Left hindlimb (tissue), 1 donor: ENCODE measurements around the gene MMP23B.
"Not testable (repeated sequence)": the region's sequence is repeated elsewhere in the genome, so short reads cannot be mapped to it uniquely, and the experiment has no call there.

Source experiments
- DNase-seq: peaks from one replicate; pipeline ENCODE4 v3.0.0-alpha.2; 2018

The MMP23B gene

DNA sequence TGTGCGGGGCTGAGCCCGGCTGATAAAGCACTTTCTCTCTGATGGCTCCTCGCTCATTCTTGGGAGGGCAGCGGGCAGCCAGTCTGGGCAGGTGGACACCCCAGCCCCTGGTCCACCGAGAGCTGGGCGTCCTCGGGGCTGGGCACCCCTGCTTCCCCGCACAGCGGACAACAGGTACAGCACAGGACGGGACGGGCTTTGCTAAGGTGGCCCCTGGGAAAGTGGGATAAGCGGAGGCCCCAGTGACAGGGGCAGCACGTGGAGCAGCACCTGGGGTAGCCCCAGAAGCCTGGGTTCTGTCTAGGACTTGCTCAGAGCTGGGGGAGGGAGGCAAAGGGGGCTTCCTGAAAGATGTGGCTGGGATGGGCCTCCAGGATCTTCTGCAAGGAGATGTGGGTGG, 2.6 kb downstream of the MMP23B start:
- not testable (repeated sequence) for DNase-seq

DNA sequence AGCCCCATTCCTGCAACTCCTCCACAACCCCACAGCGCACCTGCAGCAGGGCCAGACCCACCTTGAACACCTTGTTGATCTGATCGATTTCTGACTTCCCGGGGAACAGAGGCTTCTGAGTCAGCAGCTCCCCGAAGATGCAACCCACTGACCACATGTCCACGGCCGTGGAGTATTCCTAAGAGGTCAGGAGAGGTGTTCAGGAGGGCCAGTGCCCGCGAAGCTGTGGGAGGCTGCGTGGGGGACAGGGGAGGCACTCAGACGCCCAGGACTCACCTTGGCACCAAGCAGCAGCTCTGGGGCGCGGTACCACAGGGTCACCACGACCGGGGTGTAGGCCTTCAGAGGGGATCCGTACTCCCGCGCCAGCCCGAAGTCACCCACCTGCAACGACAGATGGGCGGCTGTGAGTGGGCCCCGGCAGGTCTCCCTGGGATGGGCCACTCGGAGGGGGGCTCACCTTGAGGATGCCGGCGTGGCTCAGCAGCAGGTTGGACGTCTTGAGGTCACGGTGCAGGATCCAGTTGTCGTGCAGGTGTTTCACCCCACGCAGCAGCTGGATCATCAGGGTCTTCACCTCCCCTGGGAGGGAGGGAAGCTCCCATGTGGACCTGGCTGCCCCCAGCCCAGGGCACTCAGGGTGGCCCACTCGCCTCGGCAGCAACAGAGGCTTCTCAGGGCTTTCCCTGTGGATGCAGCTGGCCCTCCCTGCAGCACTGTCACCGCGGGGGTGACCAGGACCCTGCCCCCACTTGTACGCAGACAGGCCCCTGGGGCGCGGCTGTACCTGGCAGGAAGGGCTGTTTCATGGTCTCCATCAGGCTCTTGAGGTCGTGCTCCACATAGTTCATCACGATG, 4.9 kb downstream of the MMP23B start:
- not testable (repeated sequence) for DNase-seq

DNA sequence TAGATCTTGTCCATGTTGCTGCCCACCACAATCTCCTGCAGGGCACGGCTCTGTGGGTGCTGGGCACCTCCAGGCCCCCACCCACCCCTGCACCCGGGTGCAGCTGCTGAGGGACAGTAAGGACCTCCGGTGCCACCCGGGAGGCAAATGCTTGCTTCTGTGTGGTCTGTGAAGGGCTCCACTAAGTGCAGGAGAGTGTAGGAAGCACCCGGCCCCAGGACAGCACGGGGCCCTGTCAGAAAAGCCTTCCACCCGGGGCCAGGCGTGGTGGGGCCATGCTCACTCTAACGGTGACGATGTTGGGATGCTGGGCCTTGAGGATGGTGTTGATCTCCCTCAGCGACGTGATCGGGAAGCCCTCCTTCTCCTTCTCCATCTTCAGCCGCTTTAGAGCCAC, 5.5 kb downstream of the MMP23B start:
- not testable (repeated sequence) for DNase-seq

DNA sequence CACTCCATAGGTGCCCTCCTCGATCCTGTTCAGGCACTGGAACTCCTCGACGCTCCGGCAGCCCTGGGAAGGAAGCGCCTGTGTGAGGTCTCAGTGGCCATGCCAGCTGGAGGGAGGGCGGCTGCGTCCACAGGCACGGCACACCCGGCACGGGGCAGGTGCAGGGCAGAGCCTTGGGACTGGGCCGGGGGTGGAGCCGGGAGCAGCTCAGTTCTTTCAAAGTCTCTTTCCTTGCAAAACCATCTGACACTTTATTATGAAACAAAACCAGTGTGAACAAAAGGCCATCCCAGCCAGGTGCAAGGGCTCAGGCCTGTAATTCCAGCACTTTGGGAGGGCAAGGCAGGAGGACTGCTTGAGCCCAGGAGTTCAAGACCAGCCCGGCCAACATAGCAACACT, 6.6 kb downstream of the MMP23B start:
- DNase-seq, result not testable (repeated sequence)

DNA sequence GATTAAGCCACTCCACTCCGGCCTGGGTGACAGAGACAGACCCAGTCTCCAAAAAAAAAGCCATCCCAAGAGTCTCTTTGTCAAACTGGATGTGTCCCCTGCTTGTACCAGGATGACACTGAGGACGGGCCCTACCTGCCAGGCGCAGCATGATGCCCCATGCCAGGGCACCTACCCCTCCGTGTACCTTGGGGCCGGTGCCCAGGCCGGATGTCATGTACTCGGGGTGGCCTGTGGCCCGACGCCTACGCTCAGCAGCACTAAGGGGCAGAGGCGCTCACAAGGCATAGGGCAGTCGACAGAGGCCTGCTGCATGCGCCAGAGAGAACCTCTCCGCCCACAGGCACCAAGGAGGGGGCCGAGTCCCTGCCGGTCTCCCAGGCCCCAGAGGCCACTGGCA, 7.4 kb downstream of the MMP23B start:
- DNase-seq, result not testable (repeated sequence)

DNA sequence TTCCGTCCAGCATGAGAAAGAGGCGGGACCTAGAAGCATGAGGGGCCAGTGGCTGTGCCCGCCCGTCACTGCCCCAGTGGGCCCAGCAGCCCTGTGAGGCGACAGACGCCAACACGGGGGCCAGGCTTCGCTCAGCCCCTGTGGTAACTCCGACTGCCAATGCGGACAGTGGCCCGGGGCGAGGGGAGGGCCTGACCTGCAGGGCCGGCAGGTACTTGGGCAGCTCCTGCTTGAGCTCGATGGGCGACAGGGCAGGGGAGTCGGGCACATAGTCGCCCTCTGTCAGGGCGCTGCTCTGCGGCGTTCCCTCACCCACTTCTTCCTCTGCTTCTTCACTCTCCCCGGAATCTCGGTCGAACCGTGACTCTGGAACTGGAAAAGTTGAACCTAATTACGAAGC, 8.1 kb downstream of the MMP23B start:
- DNase-seq, result not testable (repeated sequence)

DNA sequence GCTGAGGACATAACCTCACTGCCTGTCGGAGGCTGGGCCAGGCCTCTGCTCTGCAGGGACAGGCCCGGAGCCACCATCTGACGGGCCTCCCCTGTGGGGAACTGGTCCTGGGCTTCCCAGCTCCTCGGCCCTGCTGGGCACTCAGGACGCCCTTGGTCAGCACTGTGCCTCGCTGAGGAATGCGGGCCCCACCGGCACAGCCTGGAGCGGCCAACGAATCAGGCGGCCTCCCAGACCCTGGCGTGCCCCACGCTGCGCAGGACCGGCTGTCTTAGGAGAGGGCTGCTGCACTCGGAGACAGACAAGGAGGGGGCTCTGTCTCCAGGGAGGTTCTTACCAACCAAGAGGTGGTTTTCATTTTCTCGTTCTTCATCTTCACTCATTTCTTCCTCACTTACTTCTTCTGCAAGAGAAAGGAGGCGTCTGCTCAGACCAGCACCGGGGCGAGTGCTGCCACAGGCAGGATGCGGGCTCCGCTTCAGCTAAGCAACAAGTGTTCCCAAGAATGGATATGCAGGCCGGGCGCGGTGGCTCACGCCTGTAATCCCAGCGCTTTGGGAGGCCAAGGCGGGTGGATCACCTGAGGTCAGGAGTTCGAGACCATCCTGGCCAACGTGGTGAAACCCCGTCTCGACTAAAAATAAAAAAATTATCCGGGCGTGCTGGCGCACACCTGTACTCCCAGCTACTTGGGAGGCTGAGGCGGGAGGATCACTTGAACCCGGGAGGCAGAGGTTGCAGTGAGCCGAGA, 8.9 kb downstream of the MMP23B start:
- not testable (repeated sequence) for DNase-seq

DNA sequence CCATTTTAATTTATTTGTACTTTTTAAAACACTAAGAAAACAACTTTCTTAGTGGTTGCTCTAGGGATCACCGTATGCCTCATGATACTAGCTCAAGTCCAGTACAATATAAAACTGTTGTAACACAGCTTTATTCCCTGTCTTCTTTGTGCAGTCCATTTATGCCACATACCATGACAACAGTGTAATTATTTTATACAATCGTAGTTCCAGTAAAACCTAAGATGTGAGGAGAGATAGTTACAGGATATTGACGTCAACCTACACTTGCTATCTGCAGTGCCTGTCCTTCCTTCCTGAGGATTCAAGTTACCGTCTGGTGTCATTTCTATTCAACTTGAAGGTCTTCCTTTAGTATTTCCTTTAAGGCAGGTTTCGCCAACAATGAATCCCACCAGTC, 14.4 kb downstream of the MMP23B start:
- not testable (repeated sequence) for DNase-seq

DNA sequence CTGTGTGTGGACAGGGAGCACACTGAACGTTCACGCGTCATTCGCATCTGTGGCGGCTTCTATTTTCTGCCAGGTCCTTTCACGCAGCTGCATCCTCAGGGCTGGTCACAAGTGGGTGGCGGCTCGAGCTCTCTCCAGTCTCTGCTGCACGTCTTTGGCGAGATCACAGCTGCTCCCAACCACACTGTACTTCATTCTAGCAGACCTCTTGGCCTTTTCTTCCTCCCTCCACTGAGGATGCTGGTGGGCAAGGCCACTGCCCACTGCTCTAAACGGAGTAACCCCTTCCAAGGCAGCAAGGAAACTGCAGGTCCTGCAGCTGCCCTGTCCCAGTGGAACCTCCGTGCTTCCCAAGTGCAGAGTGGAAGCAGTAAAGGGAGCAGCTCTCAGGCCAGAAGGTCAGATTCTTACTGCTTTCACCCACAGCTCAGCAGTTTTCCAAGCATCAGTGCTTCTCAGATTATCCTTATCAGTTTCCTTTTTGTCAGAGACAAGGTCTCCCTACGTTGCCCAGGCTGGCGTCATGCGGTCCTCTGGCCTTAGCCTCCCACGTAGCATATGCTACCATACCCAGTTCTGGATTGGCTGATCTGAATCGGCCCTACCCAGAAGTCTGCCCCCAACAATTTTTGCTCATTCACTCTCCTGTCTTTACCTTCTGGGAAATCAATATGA, 15.7 kb downstream of the MMP23B start:
- DNase-seq, result not testable (repeated sequence)

DNA sequence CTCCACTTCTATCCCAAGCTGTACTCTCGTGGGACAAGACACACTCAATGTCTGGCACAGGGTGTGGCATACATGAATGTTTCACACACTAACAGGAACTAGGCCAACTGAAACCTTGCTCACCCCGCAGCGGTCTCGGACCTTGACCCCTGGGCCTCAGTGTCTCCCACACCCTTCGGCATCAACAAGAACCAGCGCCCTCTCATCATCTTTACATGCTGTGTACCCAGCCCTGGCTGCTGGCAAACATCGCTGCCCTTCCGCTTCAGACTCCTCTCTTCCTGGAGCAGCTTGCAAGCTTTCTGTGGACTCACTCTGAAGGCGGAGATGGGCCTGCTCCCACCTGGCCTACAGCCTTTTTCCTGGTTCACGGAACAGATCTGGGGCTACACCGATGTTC, 16.3 kb downstream of the MMP23B start:
- DNase-seq, result not testable (repeated sequence)

DNA sequence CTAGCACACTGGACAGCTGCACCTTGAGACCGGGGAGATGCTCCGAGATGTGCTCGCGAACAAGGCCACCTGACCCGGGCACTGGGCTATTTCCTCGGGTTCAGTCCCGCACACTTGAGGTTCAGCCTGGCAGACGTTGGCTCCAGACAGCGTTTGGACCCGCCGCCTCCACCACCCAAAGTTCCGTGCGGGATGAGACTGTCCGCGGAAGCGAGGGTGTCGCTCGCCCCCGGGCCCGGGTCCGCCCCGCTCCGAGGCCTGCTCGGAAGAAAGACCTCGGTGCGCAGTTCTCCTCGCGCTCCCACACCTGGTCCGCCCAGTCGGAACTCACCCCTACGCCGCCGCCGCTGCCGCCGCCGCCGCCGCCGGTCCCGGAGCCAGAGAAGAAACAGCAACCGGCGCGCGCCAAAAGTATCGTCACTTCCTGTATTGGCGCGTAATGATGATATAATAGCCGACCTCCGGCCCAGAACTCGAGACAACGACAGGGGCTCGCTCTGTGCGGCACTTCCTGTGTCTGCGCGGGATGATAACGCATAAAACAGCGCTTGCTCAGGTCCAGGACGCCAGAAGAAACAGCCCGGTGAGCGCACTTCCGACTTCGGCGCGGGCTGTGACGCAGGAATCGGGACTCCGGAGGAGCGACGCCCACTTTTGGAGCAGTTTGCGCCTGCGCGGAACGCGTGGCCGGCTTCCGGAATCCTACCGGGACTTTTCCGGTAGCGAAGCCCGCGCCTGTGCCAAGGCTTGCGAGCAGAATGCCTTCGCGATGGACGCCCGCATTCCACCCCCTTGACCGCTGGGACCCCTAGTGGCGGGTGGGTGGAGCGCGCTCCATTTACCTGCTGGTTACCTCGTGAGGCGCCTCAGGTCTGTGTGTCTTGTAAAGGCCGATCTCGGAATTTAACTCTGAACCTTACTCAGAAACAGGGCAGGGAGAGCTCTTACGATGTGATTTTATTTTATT, 26.9 kb downstream of the MMP23B start, which contains the start of gene CDK11B:
Gene CDK11B, minus strand, starts transcription at position 422 of the 967 bp plus-strand sequence. CDS start 1,519 bp downstream, outside the sequence.
- DNase-seq, result peak; percentile 99

DNA sequence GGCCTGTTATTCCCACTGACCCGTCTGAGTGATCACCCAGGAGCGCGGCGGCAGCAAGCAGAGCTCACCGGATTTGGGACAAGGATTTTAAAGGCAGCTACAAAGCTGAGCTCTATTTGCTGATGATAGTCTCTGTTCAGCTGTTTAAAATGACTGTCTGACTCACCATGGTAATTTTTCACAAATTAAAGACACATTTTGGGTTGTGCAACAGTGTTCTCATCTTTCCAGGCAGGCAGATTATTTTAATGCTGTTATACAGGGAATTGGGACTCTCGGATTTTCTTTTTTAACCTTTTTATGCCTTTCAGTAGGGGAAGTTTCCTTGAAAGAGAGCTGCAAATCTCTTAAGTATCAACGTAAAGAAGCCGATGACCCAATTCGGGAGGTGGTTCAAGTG, 30.4 kb downstream of the MMP23B start:
- DNase-seq, result not testable (repeated sequence)

DNA sequence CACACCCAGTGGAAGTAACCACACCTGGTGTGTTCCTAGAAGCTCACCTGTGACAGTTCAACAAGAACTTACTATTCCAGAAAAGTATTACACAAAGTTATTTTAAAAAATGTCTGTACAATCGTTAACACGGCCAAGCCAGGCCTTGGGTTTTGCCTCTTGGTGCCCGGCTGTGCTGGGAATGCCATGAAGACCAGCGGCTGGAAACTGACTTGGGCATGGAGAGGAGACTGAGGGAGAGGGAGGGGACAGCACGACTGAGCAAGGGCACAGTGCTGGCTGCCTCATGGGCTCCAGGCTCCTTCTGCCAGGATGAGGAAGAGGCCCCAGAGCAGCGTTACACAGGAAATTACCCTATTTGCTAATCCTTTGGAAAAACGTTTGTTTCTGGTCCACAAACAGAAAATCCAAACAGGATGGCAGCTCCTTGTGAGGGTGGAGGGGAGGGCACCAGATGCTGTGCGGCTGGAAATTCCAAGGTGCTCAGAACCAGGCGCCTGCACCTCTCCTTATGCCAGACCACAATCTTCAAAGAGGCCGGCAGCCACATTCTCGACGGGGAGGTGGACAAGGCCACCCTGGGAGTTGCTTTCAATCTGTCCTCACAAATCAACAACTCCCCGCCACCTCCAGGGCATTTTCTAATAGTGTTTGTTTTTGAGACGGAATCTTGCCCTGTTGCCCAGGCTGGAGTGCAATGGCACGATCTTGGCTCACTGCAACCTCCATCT, 31.0 kb downstream of the MMP23B start:
- not testable (repeated sequence) for DNase-seq

DNA sequence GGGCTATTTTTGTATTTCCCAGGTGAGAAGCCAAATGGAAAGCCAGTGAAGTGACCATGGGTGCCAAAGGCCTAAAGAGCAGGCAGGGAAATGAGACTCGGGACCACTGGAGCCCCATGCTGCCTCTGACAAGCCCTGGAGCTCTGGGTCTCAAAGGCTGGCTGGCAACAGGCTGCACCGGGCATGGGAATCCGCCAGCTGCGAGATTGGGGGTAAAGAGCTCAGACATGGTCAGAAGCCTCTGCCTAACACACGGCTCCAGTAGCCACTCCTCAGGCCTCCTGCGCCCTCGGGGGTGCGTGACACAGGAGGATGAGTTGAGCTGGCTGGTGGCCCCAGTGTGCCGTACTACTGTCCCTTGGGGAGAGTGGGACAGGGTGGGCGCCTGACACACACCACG, 32.3 kb downstream of the MMP23B start:
- DNase-seq, result not testable (repeated sequence)

DNA sequence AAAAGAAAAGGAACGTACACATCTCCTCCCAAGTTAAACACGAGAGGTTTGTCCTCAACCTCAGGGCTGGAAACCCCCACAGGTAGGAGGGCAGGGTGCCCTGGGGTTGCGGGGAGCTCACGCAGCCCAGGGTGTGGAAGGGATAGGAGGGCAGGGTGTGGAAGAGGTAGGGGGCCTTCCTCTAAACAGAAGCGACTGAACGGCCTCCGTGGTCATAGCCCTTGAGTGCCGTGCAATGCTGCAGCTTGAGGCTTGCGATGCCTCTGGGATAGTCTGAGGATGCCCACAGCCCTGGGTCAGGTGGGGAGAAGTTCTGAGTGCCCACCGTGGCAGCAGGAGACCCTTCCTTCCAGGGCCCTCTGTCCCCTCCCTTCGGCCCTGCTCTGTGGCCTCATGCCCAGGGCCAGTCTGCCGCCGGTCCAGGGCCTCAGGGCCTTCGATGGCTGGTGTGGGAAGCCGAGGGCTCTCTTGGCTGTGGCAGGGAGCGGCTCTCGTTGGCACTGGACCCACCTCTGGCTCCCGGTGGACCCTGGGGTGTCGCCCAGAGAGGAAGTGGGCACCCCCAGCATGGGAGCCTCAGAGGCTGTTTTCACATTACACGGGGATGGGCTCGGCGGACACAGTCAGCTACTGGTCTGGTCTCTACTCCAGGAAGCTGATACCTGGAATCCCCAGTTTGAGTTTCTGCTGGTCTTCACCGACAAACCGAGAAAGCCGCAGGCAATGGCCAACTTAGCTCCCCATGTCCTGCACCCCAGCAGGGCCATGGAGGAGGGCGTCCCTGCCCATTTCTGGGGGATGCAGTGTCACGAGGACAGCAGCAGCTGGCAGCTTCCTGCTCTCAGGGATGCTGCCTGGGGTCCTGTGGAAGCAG, 33.2 kb downstream of the MMP23B start:
- no peak for DNase-seq

DNA sequence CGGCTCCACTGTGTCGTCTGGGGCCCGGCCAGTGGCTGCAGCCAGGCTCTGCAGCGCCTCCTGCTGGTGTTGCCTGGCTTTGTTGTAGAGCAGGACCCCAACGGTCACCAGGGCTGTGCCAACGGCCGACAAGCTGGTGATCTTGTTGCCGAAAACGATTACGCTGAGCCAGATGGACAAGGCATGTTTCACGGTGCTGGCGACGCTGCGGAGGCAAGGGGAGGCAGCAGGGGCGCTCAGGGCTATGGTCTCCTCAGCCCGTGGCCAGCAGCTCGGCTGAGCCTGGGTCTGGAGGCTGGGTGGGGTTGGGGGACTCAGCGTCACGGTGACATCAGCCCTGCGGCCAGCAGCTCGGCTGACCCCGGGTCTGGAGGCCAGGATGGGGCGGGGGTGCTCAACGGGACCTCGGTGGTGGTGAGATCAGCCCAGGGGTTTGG, 33.9 kb downstream of the MMP23B start:
- no peak for DNase-seq

DNA sequence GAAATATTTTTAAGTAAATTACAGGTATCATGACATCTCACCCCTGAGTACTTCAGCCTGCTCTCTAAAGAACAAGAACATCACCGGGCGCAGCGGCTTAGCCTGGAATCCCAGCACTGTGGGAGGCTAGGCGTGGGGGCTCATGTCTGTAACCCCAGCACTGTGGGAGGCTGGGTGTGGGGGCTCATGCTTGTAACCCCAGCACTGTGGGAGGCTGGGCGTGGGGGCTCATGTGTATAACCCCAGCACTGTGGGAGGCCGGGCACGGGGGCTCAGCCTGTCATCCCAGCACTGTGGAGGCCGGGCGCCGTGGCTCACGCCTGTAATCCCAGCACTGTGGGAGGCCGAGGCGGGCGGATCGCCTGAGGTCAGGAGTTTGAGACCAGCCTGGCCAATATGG, 34.6 kb downstream of the MMP23B start:
- DNase-seq, result no peak

DNA sequence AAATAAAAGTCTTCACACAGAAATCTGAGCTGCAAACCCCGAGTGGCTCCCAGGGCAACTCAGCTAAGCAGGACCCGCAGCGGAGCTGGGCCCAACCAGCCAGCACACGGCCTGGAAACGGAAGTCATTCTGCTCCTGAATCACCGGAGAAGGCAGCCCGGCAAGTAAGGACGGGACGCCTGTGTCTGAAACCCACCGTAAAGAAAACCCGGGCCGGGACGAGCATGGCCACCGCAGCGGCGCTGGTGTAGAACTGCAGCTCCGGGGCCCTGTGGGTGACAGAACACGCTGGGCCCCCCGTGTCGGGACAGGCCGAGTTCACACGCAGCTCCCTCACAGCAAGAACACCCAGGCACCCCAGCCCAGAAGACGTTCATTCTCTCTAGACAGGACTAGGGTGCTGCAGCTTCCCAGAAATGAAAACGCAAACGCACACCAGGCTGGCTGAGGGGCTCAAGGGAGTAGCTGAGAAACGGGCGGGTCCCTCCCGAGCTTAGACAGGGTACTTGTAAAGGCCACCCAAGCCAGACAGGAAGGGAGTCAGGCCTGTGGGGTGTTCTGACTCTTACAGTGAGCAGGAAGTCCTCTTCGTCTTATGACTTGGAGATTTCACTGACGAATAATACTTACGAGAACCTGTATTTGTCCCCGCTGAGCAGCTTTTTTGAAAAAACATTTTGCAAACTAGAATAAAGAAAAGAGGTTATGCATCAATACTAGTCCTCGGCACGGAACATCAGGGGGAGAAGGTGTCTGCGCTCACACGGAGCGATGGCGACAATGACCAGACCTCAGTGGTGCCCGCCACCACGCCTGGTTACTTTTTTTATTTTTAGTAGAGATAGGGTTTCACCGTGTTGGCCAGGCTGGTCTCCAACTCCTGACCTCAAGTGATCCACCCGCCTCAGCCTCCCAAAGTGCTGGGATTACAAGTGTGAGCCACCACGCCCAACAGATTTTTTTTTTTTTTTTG, 37.8 kb downstream of the MMP23B start:
- no peak for DNase-seq

DNA sequence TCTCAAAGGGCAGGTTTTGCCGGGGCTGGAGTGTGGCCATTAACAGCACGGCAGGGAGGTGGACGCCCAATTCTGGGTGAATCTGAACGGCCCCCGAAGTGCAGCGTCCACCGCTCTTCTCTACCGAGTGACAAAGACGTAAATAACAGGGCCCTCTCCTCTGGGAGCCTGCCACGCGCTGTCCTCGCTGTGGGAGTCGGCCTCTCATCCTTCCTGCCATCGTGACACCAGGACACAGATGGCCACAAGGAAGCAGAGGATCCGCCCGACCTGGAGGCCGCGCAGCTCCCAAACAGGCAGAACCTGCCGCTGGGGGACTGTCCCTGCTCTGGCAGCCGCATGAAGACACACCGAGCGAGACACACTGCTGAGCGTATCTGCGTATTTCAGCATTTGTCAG, 38.9 kb downstream of the MMP23B start:
- no peak for DNase-seq
